Prostate gland (tissue), 2 donors: ENCODE results near the gene CFAP20DC.

Source experiments
- CTCF ChIP-seq, 4 experiments: fragments of 200-600 bp in 2 of 4; fragments of 450-650 bp in 2 of 4; sonication (generic) in 2 of 4; IDR thresholded peaks; 1 replicate in 3 of 4; 2 replicates in 1 of 4; pipeline ENCODE4 v1.5.1; 2016 to 2019; ENCODE audit warnings: antibody characterized with exemption in 4 of 4, mild to moderate bottlenecking in 2 of 4, moderate library complexity in 2 of 4
- POLR2A ChIP-seq: fragments of 450-650 bp; IDR thresholded peaks from one replicate; pipeline ENCODE4 v1.6.1; 2016; ENCODE audit warnings: antibody characterized with exemption, mild to moderate bottlenecking

GRCh38 chr3:58746758-58747157, 303.1 kb downstream of the CFAP20DC start:
- TF ChIP-seq CTCF (IDR thresholded peaks at IDR 0.05), result no peak
- TF ChIP-seq POLR2A, result no peak
